HG02642 (cell line): ENCODE data around the gene CALML3.

ENCODE experiments used
- ATAC-seq: cut with Tn5 transposase; IDR thresholded peaks from one replicate; pipeline ENCODE4 v1.9.1; 2021; ENCODE audit warnings: mild to moderate bottlenecking; ENCODE audit not compliant: unreplicated experiment, poor library complexity

Gene CALML3

GRCh38 chr10:5504146-5505072, 20.4 kb upstream of the CALML3 start:
- no peak for ATAC-seq

- ATAC-seq: no peak
These were observed 18.5 kb upstream of the CALML3 start for GRCh38 chr10:5506246-5506645.

GRCh38 chr10:5506751-5507648, 17.8 kb upstream of the CALML3 start:
- ATAC-seq: no peak

- no peak for ATAC-seq
These were observed 17.1 kb upstream of the CALML3 start for GRCh38 chr10:5507649-5508131.

GRCh38 chr10:5508161-5508604, 16.6 kb upstream of the CALML3 start:
- ATAC-seq: no peak

GRCh38 chr10:5508786-5509185, 16.0 kb upstream of the CALML3 start:
- ATAC-seq: no peak

- ATAC-seq: no peak
These were observed 15.5 kb upstream of the CALML3 start for GRCh38 chr10:5509236-5509635.

GRCh38 chr10:5509691-5510090, 15.1 kb upstream of the CALML3 start:
- no peak for ATAC-seq

- ATAC-seq: no peak
These were observed 14.3 kb upstream of the CALML3 start for GRCh38 chr10:5510281-5511072.

GRCh38 chr10:5511231-5511884, 13.4 kb upstream of the CALML3 start:
- ATAC-seq: no peak

GRCh38 chr10:5511885-5512280, 12.9 kb upstream of the CALML3 start:
- no peak for ATAC-seq

- no peak for ATAC-seq
These were observed 12.4 kb upstream of the CALML3 start for GRCh38 chr10:5512331-5512730.

GRCh38 chr10:5512881-5513612, 11.7 kb upstream of the CALML3 start:
- no peak for ATAC-seq

GRCh38 chr10:5514226-5514850, 10.4 kb upstream of the CALML3 start:
- ATAC-seq: no peak

- no peak for ATAC-seq
These were observed 8.6 kb upstream of the CALML3 start for GRCh38 chr10:5515948-5516761.

- no peak for ATAC-seq
These were observed 7.2 kb upstream of the CALML3 start for GRCh38 chr10:5517546-5517945.

- ATAC-seq: no peak
These were observed 6.6 kb upstream of the CALML3 start for GRCh38 chr10:5518143-5518542.

- no peak for ATAC-seq
These were observed 5.7 kb upstream of the CALML3 start for GRCh38 chr10:5519054-5519453.
